Peyer's patch (tissue), 4 donors: Measurements from ENCODE around the gene EIF3A.
"Not testable (repeated sequence)": the region's sequence is repeated elsewhere in the genome, so short reads cannot be mapped to it uniquely, and the experiment has no call there.

Experiments used
- POLR2A ChIP-seq, 2 donors: fragments of 450-650 bp; IDR thresholded peaks; one replicate each; pipeline ENCODE4 v1.5.1; 2017; ENCODE audit warnings: antibody characterized with exemption in 2 of 2, mild to moderate bottlenecking in 2 of 2, moderate library complexity in 2 of 2
- TF ChIP-seq, protein P1 (sequence below), 6 experiments: fragments of 450-650 bp in 4 of 6; fragments of 200-600 bp in 2 of 6; sonication (generic) in 1 of 6; IDR thresholded peaks; one replicate each; pipeline ENCODE4 v1.5.1; 2017 to 2019; ENCODE audit warnings: antibody characterized with exemption in 6 of 6, mild to moderate bottlenecking in 3 of 6, moderate library complexity in 1 of 6

GRCh38 chr10:119105899-119106298 lies 25.3 kb upstream of the EIF3A start:
- TF ChIP-seq, protein P1, sequence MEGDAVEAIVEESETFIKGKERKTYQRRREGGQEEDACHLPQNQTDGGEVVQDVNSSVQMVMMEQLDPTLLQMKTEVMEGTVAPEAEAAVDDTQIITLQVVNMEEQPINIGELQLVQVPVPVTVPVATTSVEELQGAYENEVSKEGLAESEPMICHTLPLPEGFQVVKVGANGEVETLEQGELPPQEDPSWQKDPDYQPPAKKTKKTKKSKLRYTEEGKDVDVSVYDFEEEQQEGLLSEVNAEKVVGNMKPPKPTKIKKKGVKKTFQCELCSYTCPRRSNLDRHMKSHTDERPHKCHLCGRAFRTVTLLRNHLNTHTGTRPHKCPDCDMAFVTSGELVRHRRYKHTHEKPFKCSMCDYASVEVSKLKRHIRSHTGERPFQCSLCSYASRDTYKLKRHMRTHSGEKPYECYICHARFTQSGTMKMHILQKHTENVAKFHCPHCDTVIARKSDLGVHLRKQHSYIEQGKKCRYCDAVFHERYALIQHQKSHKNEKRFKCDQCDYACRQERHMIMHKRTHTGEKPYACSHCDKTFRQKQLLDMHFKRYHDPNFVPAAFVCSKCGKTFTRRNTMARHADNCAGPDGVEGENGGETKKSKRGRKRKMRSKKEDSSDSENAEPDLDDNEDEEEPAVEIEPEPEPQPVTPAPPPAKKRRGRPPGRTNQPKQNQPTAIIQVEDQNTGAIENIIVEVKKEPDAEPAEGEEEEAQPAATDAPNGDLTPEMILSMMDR (IDR thresholded peaks at IDR 0.05), result not testable (repeated sequence)
- TF ChIP-seq POLR2A (IDR thresholded peaks at IDR 0.05), result not testable (repeated sequence)
